H1 (cell line): ENCODE data around the gene CD4. TPM values are rescaled to one million over a fixed set of nuclear protein-coding genes. Genes with fewer than 3 reads are reported as not detected.

ENCODE experiments used
- CTCF ChIA-PET: fragments of 300-600 bp; sonication (Branson Sonifier 250); formaldehyde crosslinking; loops from one replicate; lab custom pipeline; 2021; ENCODE audit not compliant: partially characterized antibody; lab: Charles Lee
- POLR2A ChIA-PET: fragments of 300-600 bp; sonication (Branson Sonifier 250); formaldehyde crosslinking; loops from one replicate; lab custom pipeline; 2021; ENCODE audit warnings: inconsistent platforms; ENCODE audit not compliant: partially characterized antibody; lab: Charles Lee
- DNase-seq, 2 experiments: peaks; one replicate each; pipeline versions ENCODE4 v3.0.0 to v3.0.0-alpha.2; 2010 to 2022; ENCODE audit warnings: low spot score in 2 of 2, low read depth in 1 of 2, mixed read lengths in 1 of 2
- FAIRE-seq: peaks from 2 replicates; lab custom pipeline; 2011; peaks lifted over from hg19 to GRCh38; lab: Jason Lieb, UNC
- H2AFZ ChIP-seq: 2 replicates; pipeline ENCODE4 v1.8.1; 2012; ENCODE audit warnings: low read length, inconsistent platforms
- H2AK5ac ChIP-seq: 2 replicates; pipeline ENCODE4 v1.6.1; 2013; ENCODE audit warnings: low read depth, low read length
- H2BK120ac ChIP-seq: replicated peaks from 2 replicates; pipeline ENCODE3; 2013; ENCODE audit warnings: low read depth, low read length, inconsistent platforms
- H2BK12ac ChIP-seq: 2 replicates; pipeline ENCODE4 v1.6.1; 2013; ENCODE audit warnings: low read depth, low read length
- H2BK15ac ChIP-seq: 2 replicates; pipeline ENCODE4 v1.6.1; 2013; ENCODE audit warnings: low read length
- H2BK20ac ChIP-seq: 2 replicates; pipeline ENCODE4 v1.6.1; 2013; ENCODE audit warnings: low read length
- H2BK5ac ChIP-seq: 2 replicates; pipeline ENCODE4 v1.6.1; 2013; ENCODE audit warnings: low read depth, low read length
- H3K14ac ChIP-seq: 2 replicates; pipeline ENCODE4 v1.6.1; 2013; ENCODE audit warnings: inconsistent platforms; ENCODE audit not compliant: insufficient read length
- H3K18ac ChIP-seq: 2 replicates; pipeline ENCODE4 v1.6.1; 2013; ENCODE audit warnings: low read length; ENCODE audit errors: extremely low read depth
- H3K23ac ChIP-seq: 2 replicates; pipeline ENCODE4 v1.6.1; 2013; ENCODE audit warnings: inconsistent platforms; ENCODE audit not compliant: insufficient read length
- H3K23me2 ChIP-seq: 2 replicates; pipeline ENCODE4 v1.6.1; 2013; ENCODE audit warnings: low read depth, low read length
- H3K27ac ChIP-seq: 2 replicates; pipeline ENCODE4 v1.6.1; 2011; ENCODE audit warnings: low read depth, low read length, inconsistent platforms
- H3K27me3 ChIP-seq, 4 experiments: replicated peaks in 1 of 4; 1 replicate in 1 of 4; 2 replicates in 3 of 4; pipeline versions ENCODE4 v1.6.1 to v1.8.1; 2011 to 2013; ENCODE audit warnings: low read length in 3 of 4, mild to moderate bottlenecking in 3 of 4, inconsistent platforms in 2 of 4, mixed read lengths in 2 of 4, moderate library complexity in 1 of 4; ENCODE audit not compliant: control insufficient read depth in 3 of 4, insufficient read depth in 3 of 4; ENCODE audit errors: extremely low read depth in 1 of 4
- H3K36me3 ChIP-seq, 4 experiments: 2 replicates each; pipeline versions ENCODE4 v1.6.1 to v1.8.1; 2011 to 2013; ENCODE audit warnings: mild to moderate bottlenecking in 4 of 4, low read length in 3 of 4, moderate library complexity in 2 of 4, control low read depth in 1 of 4, inconsistent platforms in 1 of 4; ENCODE audit not compliant: insufficient read depth in 4 of 4, control insufficient read depth in 2 of 4
- H3K4ac ChIP-seq: replicated peaks from 2 replicates; pipeline ENCODE3; 2013; ENCODE audit warnings: low read length, low read depth, mixed read lengths, inconsistent platforms; ENCODE audit not compliant: insufficient read length
- H3K4me1 ChIP-seq, 4 experiments: replicated peaks in 1 of 4; 1 replicate in 1 of 4; 2 replicates in 3 of 4; pipeline versions ENCODE4 v1.6.1 to v1.8.1; 2011 to 2013; ENCODE audit warnings: low read length in 3 of 4, inconsistent platforms in 2 of 4, mixed read lengths in 1 of 4; ENCODE audit not compliant: insufficient read depth in 4 of 4, control insufficient read depth in 3 of 4
- H3K4me2 ChIP-seq, 2 experiments: 2 replicates each; pipeline versions ENCODE4 v1.6.1 to v1.8.1; 2011 to 2013; ENCODE audit warnings: low read depth in 2 of 2, low read length in 2 of 2, control low read depth in 1 of 2, inconsistent platforms in 1 of 2, mild to moderate bottlenecking in 1 of 2; ENCODE audit not compliant: insufficient read depth in 1 of 2
- H3K4me3 ChIP-seq, 4 experiments: fragments of 200-600, 300-600 bp in 1 of 4; sonication (generic), shearing (Covaris generic), sonication (Bioruptor Twin) in 1 of 4; 2 replicates each; pipeline versions ENCODE4 v1.5.1 to v1.8.1; 2011 to 2016; ENCODE audit warnings: low read length in 4 of 4, low read depth in 3 of 4, control low read depth in 2 of 4, inconsistent platforms in 2 of 4, mild to moderate bottlenecking in 2 of 4, mixed read lengths in 1 of 4, moderate library complexity in 1 of 4; ENCODE audit not compliant: insufficient read depth in 2 of 4; ENCODE audit errors: extremely low read depth in 1 of 4
- H3K56ac ChIP-seq: replicated peaks from 2 replicates; pipeline ENCODE3; 2013; ENCODE audit warnings: low read depth, mild to moderate bottlenecking, mixed read lengths, low read length, inconsistent platforms; ENCODE audit not compliant: insufficient read length
- H3K79me1 ChIP-seq: 2 replicates; pipeline ENCODE4 v1.6.1; 2013; ENCODE audit warnings: low read depth, low read length, control low read depth
- H3K79me2 ChIP-seq, 2 experiments: 2 replicates each; pipeline versions ENCODE4 v1.6.1 to v1.8.1; 2012 to 2013; ENCODE audit warnings: low read length in 2 of 2, mild to moderate bottlenecking in 2 of 2, inconsistent platforms in 1 of 2; ENCODE audit not compliant: insufficient read depth in 2 of 2, control insufficient read depth in 1 of 2
- H3K9ac ChIP-seq, 4 experiments: replicated peaks in 1 of 4; 1 replicate in 1 of 4; 2 replicates in 3 of 4; pipeline versions ENCODE4 v1.6.1 to v1.8.1; 2011 to 2013; ENCODE audit warnings: low read depth in 3 of 4, low read length in 3 of 4, control low read depth in 2 of 4, mild to moderate bottlenecking in 2 of 4, moderate library complexity in 2 of 4, inconsistent platforms in 1 of 4; ENCODE audit errors: extremely low read depth in 1 of 4
- H3K9me3 ChIP-seq, 2 experiments: 2 replicates each; pipeline versions ENCODE4 v1.6.1 to v1.8.1; 2012 to 2013; ENCODE audit warnings: mild to moderate bottlenecking in 2 of 2, moderate library complexity in 2 of 2, control low read depth in 1 of 2, inconsistent platforms in 1 of 2, low read depth in 1 of 2, low read length in 1 of 2, mixed read lengths in 1 of 2; ENCODE audit not compliant: insufficient read depth in 2 of 2
- H4K20me1 ChIP-seq, 2 experiments: replicated peaks in 1 of 2; 2 replicates each; pipeline versions ENCODE3 to v1.8.1; 2011 to 2013; ENCODE audit warnings: inconsistent platforms in 2 of 2, low read length in 2 of 2, mild to moderate bottlenecking in 1 of 2; ENCODE audit not compliant: insufficient read depth in 2 of 2, control insufficient read depth in 1 of 2
- H4K5ac ChIP-seq: 2 replicates; pipeline ENCODE4 v1.6.1; 2013; ENCODE audit warnings: low read length, low read depth, mixed read lengths, inconsistent platforms; ENCODE audit not compliant: insufficient read length
- H4K8ac ChIP-seq: 2 replicates; pipeline ENCODE4 v1.8.0; 2013; ENCODE audit warnings: mild to moderate bottlenecking, moderate library complexity, low read length, inconsistent platforms; ENCODE audit not compliant: insufficient read depth; ENCODE audit errors: extremely low read depth
- H4K91ac ChIP-seq: replicated peaks from 2 replicates; pipeline ENCODE3; 2013; ENCODE audit warnings: low read length, mixed read lengths, inconsistent platforms; ENCODE audit not compliant: insufficient read length
- ASH2L ChIP-seq: fragments of 200-600, 300-600 bp; sonication (generic); IDR thresholded peaks from one replicate; pipeline ENCODE4 v1.7.1; 2017; ENCODE audit warnings: low read length
- CBX5 ChIP-seq: fragments of 300-800, 300-1000 bp; sonication (generic); IDR thresholded peaks from 2 replicates; pipeline ENCODE4 v1.7.1; 2016; ENCODE audit warnings: antibody characterized with exemption, low read length, low read depth
- GTF2F1 ChIP-seq: IDR thresholded peaks from 2 replicates; pipeline ENCODE4 v1.6.1; 2012; ENCODE audit warnings: low read depth, low read length, improper control_type of control experiment, borderline replicate concordance
- HDAC2 ChIP-seq, 2 experiments: fragments of 300-600 bp in 1 of 2; sonication (generic) in 1 of 2; IDR thresholded peaks; 2 replicates each; pipeline ENCODE4 v1.6.1; 2011 to 2012; ENCODE audit warnings: low read depth in 2 of 2, low read length in 2 of 2, mild to moderate bottlenecking in 2 of 2, moderate library complexity in 2 of 2, borderline replicate concordance in 1 of 2, inconsistent platforms in 1 of 2
- KDM4A ChIP-seq: IDR thresholded peaks from one replicate; pipeline ENCODE4 v1.7.1; 2012; ENCODE audit warnings: low read depth, mild to moderate bottlenecking, moderate library complexity, low read length, inconsistent platforms; ENCODE audit not compliant: severe bottlenecking
- PHF8 ChIP-seq: fragments of 200-600 bp; sonication (generic); conservative IDR thresholded peaks from 2 replicates; pipeline ENCODE4 v1.7.1; 2012; ENCODE audit warnings: low read depth, mild to moderate bottlenecking, inconsistent platforms, low read length, moderate library complexity
- RAD21 ChIP-seq, 2 experiments: IDR thresholded peaks in 1 of 2; conservative IDR thresholded peaks in 1 of 2; 2 replicates each; pipeline ENCODE4 v1.6.1; 2011; ENCODE audit warnings: low read depth in 2 of 2, low read length in 2 of 2, improper control_type of control experiment in 1 of 2, inconsistent platforms in 1 of 2, mild to moderate bottlenecking in 1 of 2, moderate library complexity in 1 of 2
- SIN3A ChIP-seq, 2 experiments: IDR thresholded peaks in 1 of 2; conservative IDR thresholded peaks in 1 of 2; 2 replicates each; pipeline ENCODE4 v1.6.1; 2011 to 2012; ENCODE audit warnings: low read length in 2 of 2, improper control_type of control experiment in 1 of 2, low read depth in 1 of 2, mild to moderate bottlenecking in 1 of 2
- SP4 ChIP-seq: IDR thresholded peaks from 2 replicates; pipeline ENCODE4 v1.6.1; 2012; ENCODE audit warnings: low read length, inconsistent platforms
- TAF1 ChIP-seq: IDR thresholded peaks from 2 replicates; pipeline ENCODE4 v1.6.1; 2011; ENCODE audit warnings: mild to moderate bottlenecking, low read depth, low read length
- TCF12 ChIP-seq: IDR thresholded peaks from 2 replicates; pipeline ENCODE4 v1.6.1; 2011; ENCODE audit warnings: low read depth, mild to moderate bottlenecking, low read length
- WGBS, 2 experiments: shearing (Covaris generic) in 1 of 2; methylation state at CpG; one replicate each; pipeline versions ENCODE4 v1.1.6 to v1.1.7; 2013 to 2015; ENCODE audit warnings: low lambda C conversion rate in 2 of 2, mixed read lengths in 2 of 2, inconsistent platforms in 1 of 2, low coverage in 1 of 2, missing lambda C conversion rate in 1 of 2; ENCODE audit not compliant: insufficient replicate concordance in 2 of 2, insufficient coverage in 1 of 2, insufficient read length in 1 of 2; ENCODE audit errors: extremely low coverage in 1 of 2, missing lambda C conversion rate in 1 of 2; 5-methylcytosine and 5-hydroxymethylcytosine counted together
- polyA plus RNA-seq, 7 experiments: library from polyadenylated mRNA; depleted of rRNA in 3 of 7; stranded (reverse) in 5 of 7; unstranded in 2 of 7; fragments of >200 nt in 5 of 7; fragments of 200-250 nt in 2 of 7; gene quantifications; 1 replicate in 5 of 7; 2 replicates in 1 of 7; 4 replicates in 1 of 7; pipeline versions ENCODE4 v1.2.1 to v1.2.3, GENCODE V29; 2011 to 2013; ENCODE audit warnings: missing spikeins in 2 of 7, mixed read lengths in 2 of 7
- total RNA-seq: library from RNA; stranded (reverse); fragmentation: NEBNext Ultra II Directional; extraction: Animal tissue kit (Norgen Biotek cat#: 25700); gene quantifications from 2 replicates; pipeline ENCODE4 v1.2.1, GENCODE V29; 2021
- TF ChIP-seq, protein P1 (sequence below): IDR thresholded peaks from 2 replicates; pipeline ENCODE4 v1.6.1; 2011; ENCODE audit warnings: low read length, improper control_type of control experiment

The CD4 gene
- total and polyA plus RNA-seq, 2 of the 8 experiments (the other 6 are each of a cell fraction or from before 2014, with no cell fraction given) = 3.4 to 5.1 TPM

- ChIA-PET CTCF (interaction anchor here (0.7 to 2.3 kb wide), 7 partner anchors 17 to 86 kb away, joined by 3 to 9 read pairs (median 3); no protein-coding TSS in a partner anchor), POLR2A (interaction anchor here (0.7 to 1.8 kb wide), 8 partner anchors 14 to 92 kb away, joined by 3 to 5 read pairs (median 4); no protein-coding TSS in a partner anchor)
- no peak overlapping the region for H3K4ac ChIP-seq
- H2AK5ac ChIP-seq = no peak overlapping the region
- H3K23ac ChIP-seq = no peak overlapping the region
- DNase-seq (no peak), FAIRE-seq (no peak)
- H3K36me3 ChIP-seq = peaks cover 28 to 64% (median 50%) of the 10 kb centered on the region in 4 experiments
- H3K79me2 ChIP-seq = peaks cover 0 to 11% of the 10 kb centered on the region in 2 experiments; a peak in 2 of 4 replicates
- H3K4me3 ChIP-seq = no peak overlapping the region
- no peak overlapping the region for H2AFZ ChIP-seq
- no peak overlapping the region for H3K56ac ChIP-seq
- WGBS, 2 experiments = 77% methylated on average over 4 of the region's 4 CpGs; no CpG with 5 or more reads in 1 of the 2 experiments
- no peak overlapping the region for H2BK20ac ChIP-seq
- no peak overlapping the region for H2BK120ac ChIP-seq
- no peak overlapping the region for H2BK12ac ChIP-seq
- no peak overlapping the region for H4K5ac ChIP-seq
- H3K27me3 ChIP-seq = no peaks in the 10 kb centered on the region
- H3K23me2 ChIP-seq = peaks cover 4% of the 10 kb centered on the region
- H3K79me1 ChIP-seq = peaks cover 5% of the 10 kb centered on the region; the same call in 1 of the 2 replicates
- H3K9me3 ChIP-seq = no peaks in the 10 kb centered on the region; a peak in 1 of 4 replicates
- peaks cover 2 to 11% of the 10 kb centered on the region in 2 experiments for H4K20me1 ChIP-seq
- H3K18ac ChIP-seq = no peak overlapping the region
- no peak overlapping the region for H3K4me2 ChIP-seq
- no peak overlapping the region for H3K27ac ChIP-seq
- no peak overlapping the region for H3K9ac ChIP-seq
- no peak overlapping the region for H4K8ac ChIP-seq
- no peak overlapping the region for H3K14ac ChIP-seq
- H2BK5ac ChIP-seq = no peak overlapping the region
- H2BK15ac ChIP-seq = no peak overlapping the region
- H4K91ac ChIP-seq = no peak overlapping the region
- H3K4me1 ChIP-seq = peaks cover 0 to 4% (median 2%) of the 10 kb centered on the region in 4 experiments; a peak in 3 of 7 replicates
- TF ChIP-seq SP4 (no peak), KDM4A (no peak), TCF12 (no peak), CBX5 (no peak), TAF1 (no peak), ASH2L (no peak), HDAC2 (IDR thresholded peaks at IDR 0.05; ENCODE audit: borderline replicate concordance in 1 of 2, low read depth in 2 of 2, low read length in 2 of 2) (no peak), PHF8 (no peak), RAD21 (IDR thresholded peaks at IDR 0.05 in 1 of 2, conservative IDR thresholded peaks at IDR 0.05 in 1 of 2; ENCODE audit: low read depth in 2 of 2, low read length in 2 of 2) (no peak), GTF2F1 (no peak), SIN3A (conservative IDR thresholded peaks at IDR 0.05 in 1 of 2, IDR thresholded peaks at IDR 0.05 in 1 of 2; ENCODE audit: low read depth in 1 of 2, low read length in 2 of 2) (no peak)
- TF ChIP-seq, protein P1, sequence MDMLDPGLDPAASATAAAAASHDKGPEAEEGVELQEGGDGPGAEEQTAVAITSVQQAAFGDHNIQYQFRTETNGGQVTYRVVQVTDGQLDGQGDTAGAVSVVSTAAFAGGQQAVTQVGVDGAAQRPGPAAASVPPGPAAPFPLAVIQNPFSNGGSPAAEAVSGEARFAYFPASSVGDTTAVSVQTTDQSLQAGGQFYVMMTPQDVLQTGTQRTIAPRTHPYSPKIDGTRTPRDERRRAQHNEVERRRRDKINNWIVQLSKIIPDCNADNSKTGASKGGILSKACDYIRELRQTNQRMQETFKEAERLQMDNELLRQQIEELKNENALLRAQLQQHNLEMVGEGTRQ = no peak
Measured at GRCh38 chr12:6747216-6747615, 42.1 kb upstream of the CD4 start.
